Activated T-cell treated with anti-CD3 and anti-CD28 coated beads, Interleukin-2, amount 50 U/mL, for 72 hours (primary cell): Measurements from ENCODE around the gene PPM1F. TPM values are rescaled to one million over a fixed set of nuclear protein-coding genes. Genes with fewer than 3 reads are reported as not detected.

Source experiments
- ATAC-seq, 2 donors: fragments of 150-1000 bp; cut with Tn5 transposase; replicated peaks in 1 of 2; 2 replicates each; pipeline ENCODE4 v1.10.0; 2021; ENCODE audit warnings: moderate library complexity in 2 of 2, mild to moderate bottlenecking in 1 of 2
- DNase-seq, 2 donors: peaks; one replicate each; pipeline ENCODE4 v3.0.0; 2021 to 2022; ENCODE audit warnings: mixed read lengths in 1 of 2
- H3K27ac Mint-ChIP-seq: one replicate; pipeline ENCODE4 v1.8.0; 2022; ENCODE audit warnings: mild to moderate bottlenecking, moderate library complexity, mixed read lengths
- H3K27me3 Mint-ChIP-seq: one replicate; pipeline ENCODE4 v1.8.0; 2022; ENCODE audit warnings: low read depth, mixed read lengths
- H3K36me3 Mint-ChIP-seq, 2 donors: one replicate each; pipeline ENCODE4 v1.8.0; 2022; ENCODE audit warnings: mixed read lengths in 2 of 2, mild to moderate bottlenecking in 1 of 2; ENCODE audit not compliant: insufficient read depth in 2 of 2
- H3K4me1 Mint-ChIP-seq: one replicate; pipeline ENCODE4 v1.8.0; 2022; ENCODE audit warnings: low read depth, mixed read lengths
- H3K4me3 Mint-ChIP-seq, 2 donors: one replicate each; pipeline ENCODE4 v1.8.0; 2022; ENCODE audit warnings: mild to moderate bottlenecking in 2 of 2, mixed read lengths in 2 of 2, moderate library complexity in 2 of 2
- H3K9me3 Mint-ChIP-seq, 2 donors: one replicate each; pipeline ENCODE4 v1.8.0; 2022; ENCODE audit warnings: mixed read lengths in 2 of 2
- total RNA-seq, 2 donors: library from RNA; stranded (reverse); gene quantifications; one replicate each; pipeline ENCODE4 v1.2.3, GENCODE V29; 2022

The PPM1F gene
- total RNA-seq, 2 donors from 2014 or later, result 13.0 to 21.8 TPM

DNA sequence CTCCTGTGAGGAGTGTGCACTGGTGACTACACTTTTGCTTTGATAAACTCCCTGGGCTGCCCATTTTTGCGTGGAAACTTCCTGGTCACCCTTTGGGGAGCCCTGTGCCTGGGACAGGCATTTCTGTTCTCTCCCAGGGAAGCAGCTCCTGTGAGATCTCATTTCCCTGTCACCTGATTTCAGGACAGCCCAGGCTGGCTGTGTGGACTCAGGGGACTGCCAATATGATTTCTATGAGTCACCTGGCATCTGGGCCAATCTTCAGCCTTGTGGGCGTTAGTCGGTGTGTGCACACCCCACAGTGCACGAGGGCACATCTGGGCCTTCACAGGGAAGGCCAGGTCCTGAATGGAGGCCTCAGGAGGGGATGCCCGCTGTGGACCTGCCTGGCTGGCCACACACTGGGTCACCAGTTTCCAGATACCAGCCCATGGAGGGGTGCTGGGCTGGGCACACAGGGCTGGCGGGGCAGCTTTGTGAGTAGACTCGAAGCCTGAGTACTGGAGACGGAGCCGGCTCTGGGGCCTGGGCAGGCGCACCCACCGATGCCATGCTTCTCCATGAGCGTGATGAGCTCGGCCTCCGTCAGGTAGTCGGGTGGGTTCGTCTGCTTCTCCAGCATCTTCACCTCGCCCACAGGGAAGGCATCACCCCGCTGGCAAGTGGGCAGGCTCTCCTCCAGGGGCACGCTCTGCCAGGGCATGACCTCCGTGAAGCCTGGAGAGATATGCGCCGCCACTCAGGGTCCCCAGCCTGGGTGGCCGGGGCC lies 9.4 kb upstream of the PPM1F start:
- Mint-ChIP-seq H3K4me3 (no peak overlapping the region), H3K27me3 (no peaks in the 10 kb centered on the region), H3K4me1 (no peaks in the 10 kb centered on the region), H3K27ac (no peak overlapping the region), H3K9me3 (no peaks in the 10 kb centered on the region), H3K36me3 (peaks cover 0 to under 1% of the 10 kb centered on the region in 2 donors)
- ATAC-seq (no peak), DNase-seq (no peak)

DNA sequence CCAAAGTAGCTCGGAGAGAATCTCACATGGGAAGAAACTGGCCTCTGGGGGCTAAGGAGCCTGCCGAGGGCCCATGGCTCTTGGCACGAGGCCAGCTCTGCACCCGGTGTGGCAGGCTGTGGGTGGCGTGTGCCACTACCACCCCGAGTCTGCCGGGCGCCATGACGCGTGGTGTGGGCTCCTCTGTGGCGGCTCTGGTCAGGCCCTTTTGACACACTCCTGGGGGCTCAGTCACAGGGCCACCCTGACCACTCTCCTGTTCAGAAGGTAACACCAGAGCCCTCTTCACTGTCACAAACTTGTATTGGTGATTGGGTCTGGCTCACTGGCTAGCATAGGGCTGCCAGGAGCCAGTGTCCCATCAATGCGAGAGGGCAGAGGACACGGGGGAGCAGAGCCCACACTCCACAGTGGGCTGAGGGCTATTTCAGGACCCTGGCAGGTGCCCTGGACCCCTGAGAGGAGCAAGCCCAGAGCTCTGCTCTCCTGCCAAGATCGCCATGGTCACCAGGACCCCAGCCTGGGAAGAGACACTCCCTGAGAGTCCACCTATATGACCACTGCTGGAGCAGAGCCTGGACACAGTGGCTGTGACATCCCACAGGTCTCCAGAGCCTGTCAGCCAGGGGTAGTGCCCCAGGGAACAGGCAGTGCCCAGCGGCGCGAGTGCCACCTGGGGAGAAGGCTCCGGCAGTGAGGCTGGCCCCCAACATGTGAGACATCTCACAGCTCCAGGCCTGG lies 8.6 kb upstream of the PPM1F start:
- DNase-seq (no peak), ATAC-seq (no peak)
- Mint-ChIP-seq H3K27me3 (no peaks in the 10 kb centered on the region), H3K36me3 (no peaks in the 10 kb centered on the region), H3K27ac (no peak overlapping the region), H3K9me3 (no peaks in the 10 kb centered on the region), H3K4me3 (no peak overlapping the region), H3K4me1 (no peaks in the 10 kb centered on the region)

DNA sequence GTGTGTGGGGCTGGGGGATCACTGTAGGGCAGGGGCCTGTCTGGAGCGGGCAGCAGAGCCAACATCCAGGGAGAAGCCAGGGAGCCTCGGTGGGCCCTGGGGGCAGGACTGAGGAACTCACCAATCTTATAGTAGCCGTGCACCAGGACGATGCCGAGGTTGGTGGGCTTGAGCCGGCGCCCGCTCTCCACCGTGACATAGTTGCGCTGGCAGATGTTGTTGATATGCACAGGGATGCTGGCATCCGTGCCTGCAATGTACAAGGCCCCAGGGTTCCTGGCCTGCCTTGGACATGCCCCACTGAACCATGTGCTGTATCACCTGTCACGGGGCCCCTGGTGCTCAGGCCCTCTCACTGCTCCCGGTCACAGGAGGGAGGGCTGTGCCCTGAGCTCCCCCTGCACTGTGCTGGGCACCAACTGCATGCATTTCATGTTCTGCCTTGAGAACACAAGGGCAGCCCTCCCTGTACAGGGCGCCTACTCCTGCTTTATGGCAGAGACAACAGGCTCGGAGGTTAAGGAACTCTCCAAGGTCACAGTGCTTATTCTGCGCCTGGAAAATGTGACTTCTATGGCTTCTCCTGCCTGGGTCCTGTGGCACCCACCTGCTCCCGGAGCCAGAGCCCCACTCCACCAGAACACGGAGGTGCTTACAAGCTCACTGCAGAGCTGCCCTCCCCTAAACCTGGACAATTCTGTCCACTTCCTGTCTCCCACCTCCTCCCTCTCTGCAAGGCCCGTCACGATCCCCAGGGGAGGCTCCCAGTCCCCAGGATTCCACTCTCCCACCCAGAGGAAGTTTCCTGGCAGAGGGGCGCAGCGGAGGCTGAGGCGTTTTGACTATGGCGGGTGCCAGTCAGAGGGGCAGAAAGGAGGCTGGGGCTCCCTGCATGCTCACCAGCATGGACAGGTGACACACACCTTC lies 7.8 kb upstream of the PPM1F start:
- H3K27ac Mint-ChIP-seq, result no peak overlapping the region
- DNase-seq, result no peak
- no peaks in the 10 kb centered on the region for H3K4me1 Mint-ChIP-seq
- no peaks in the 10 kb centered on the region for H3K9me3 Mint-ChIP-seq
- no peak for ATAC-seq
- no peaks in the 10 kb centered on the region for H3K27me3 Mint-ChIP-seq
- H3K4me3 Mint-ChIP-seq, result no peak overlapping the region
- no peaks in the 10 kb centered on the region for H3K36me3 Mint-ChIP-seq

DNA sequence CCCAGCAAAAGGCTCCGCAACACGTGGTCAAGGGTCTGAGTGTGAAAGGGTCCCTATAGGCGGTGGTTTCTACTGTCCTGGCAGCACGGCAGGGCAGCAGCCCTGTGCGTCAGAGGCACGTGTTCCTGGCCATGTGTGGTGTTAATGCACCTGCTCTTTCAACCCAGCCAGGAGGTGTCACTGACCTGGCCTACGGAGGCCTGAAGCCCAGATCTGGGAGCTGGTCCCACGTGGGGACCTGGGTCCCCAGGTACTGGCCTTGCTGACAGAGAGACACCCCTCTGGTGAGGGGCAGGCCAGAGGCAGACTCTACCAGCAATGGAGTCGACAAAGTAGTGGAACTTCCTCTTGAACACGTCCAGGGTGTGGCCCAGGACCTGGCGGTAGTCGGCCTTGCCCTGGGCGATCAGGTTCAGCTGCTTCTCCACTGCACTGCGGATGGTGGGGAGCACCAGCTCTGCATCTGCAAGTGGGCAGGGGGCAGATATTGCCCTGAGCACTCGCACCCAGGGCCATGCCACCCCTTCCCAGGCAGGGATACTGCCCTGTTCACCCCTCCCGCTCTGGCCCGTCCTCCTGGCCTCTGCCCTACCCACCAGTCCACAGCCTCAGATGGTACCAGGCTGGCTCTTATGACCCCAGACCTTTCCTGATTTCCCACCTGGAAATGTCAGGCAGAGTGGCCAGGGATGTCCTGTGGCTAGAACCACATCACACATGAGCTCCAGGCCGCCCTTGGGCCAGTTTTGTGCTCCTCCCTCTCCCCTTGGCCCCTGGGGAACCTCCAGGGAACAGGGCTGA lies 6.8 kb upstream of the PPM1F start:
- DNase-seq (no peak), ATAC-seq (no peak)
- Mint-ChIP-seq H3K4me3 (no peak overlapping the region), H3K36me3 (no peaks in the 10 kb centered on the region), H3K27ac (no peak overlapping the region), H3K4me1 (no peaks in the 10 kb centered on the region), H3K9me3 (no peaks in the 10 kb centered on the region), H3K27me3 (no peaks in the 10 kb centered on the region)

DNA sequence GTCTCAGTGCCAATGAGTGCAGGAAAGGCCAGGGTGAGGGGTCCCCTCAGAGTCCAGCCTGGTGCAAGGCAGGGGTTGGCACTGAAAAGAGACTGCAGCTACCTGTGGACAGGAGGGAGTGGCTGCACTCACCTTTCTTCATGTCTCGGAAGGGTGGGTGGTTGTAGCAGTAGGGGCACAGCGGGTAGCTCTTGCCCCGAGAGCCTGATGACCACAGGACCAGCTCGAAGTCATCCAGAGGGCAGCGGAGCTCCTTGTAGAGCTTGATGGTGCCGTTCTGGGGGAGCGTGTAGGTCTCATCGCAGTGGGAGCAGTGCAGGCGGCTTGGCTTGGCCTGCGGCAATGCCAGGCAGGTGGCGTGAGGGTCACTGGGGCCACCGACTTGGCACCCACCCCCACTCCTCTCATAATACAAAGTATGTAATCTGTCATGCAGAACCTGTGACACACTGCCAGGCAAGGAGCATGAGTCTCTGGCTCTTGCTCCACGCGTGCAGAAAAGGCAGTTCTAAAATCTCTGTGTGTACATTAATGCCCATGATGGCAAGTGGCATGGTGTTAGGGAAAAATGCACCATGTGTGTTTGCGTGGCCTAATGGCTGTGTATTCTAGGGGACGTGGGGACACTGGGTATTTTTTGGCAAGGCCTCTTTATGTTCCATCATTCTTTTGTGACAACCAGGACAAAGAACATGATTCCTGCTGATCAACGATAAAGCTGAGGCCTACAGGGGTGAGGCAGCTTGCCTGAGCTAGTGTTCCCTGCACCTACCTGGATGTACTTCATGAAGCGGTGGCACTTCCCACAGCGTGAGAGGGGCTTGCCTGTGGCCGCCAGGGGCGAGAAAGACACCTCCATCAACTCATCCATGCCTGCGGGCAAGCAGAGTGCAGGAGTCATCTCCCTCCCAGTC lies 6.0 kb upstream of the PPM1F start:
- Mint-ChIP-seq H3K4me3 (no peak overlapping the region), H3K4me1 (no peaks in the 10 kb centered on the region), H3K27ac (no peak overlapping the region), H3K9me3 (no peaks in the 10 kb centered on the region), H3K27me3 (no peaks in the 10 kb centered on the region), H3K36me3 (no peaks in the 10 kb centered on the region)
- ATAC-seq (no peak), DNase-seq (no peak)

DNA sequence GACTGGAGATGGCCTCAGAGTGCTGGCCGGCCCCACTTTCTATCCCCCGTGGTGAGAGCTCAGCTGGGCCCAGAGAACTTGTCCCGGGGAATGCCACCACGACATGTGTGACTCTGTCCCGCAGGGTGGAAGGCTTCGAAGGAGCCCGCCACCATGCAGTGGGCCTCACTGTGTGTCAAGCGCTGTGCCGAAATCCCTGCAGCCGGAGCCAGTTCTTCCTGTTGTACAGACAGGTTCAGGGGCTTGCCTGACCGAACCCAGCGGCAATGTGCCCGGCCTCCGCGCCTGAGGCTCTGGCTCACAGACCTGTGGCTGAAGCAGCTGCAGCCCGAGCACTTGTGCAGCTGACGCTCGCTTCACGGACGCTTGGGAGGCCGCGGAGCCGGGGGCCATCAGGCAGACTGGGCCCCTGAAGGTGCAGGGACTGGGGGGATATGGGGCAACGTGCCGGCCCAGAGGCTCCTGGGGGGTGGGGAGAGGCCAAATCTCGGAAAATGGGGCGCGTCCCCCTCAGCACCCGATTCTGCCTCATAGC lies 650 bp downstream of the PPM1F start:
- H3K36me3 Mint-ChIP-seq, result peaks cover 0 to 3% of the 10 kb centered on the region in 2 donors
- peaks cover 31% of the 10 kb centered on the region for H3K4me1 Mint-ChIP-seq
- H3K27ac Mint-ChIP-seq, result no peak overlapping the region
- peak overlapping the region; percentile 73 to 90 for H3K4me3 Mint-ChIP-seq
- ATAC-seq, result peak; percentile 29 to 34
- no peaks in the 10 kb centered on the region for H3K27me3 Mint-ChIP-seq
- no peaks in the 10 kb centered on the region for H3K9me3 Mint-ChIP-seq
- peak; percentile 29 to 40 for DNase-seq

DNA sequence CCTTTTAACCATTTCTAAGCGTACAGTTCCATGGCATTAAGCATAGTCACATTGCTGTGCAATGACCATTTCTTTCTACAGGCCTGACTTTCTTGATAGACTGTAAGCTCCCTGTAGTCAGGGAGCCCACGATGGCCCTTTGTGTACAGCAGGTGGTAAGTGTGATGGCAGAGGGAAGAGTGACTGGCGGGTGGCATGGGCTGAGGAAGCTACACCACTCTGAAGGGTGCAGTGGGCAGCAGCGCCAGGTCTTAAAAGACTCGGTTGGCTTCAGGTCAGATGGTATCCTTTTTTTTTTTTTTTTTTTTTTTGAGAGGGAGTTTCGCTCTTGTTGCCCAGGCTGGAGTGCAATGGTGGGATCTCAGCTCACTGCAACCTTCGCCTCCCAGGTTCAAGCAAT lies 1.6 kb downstream of the PPM1F start:
- H3K9me3 Mint-ChIP-seq, result no peaks in the 10 kb centered on the region
- ATAC-seq, result no peak

DNA sequence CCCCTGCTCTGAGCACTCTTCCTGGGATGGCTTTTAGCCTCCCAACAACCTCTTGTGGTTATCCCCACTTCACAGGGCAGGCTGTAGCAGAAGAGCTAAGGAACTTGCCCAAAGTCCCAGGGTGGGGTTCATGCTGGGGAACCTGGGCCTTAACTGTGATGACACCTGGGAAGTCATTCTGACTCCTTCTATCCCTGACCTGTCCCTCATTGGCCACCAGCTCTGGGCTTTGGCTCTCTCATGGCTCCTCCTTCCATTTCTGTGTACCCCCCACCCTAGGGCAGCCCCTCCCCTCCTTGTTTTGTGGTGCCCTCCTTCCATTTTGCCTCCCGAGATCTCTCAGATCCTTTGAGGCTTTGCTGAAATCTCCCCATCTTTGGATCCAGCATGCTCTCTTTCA lies 2.7 kb downstream of the PPM1F start:
- DNase-seq, result no peak
- Mint-ChIP-seq H3K27ac (no peak overlapping the region), H3K4me3 (no peak overlapping the region), H3K27me3 (no peaks in the 10 kb centered on the region), H3K36me3 (peaks cover 0 to 3% of the 10 kb centered on the region in 2 donors), H3K9me3 (no peaks in the 10 kb centered on the region), H3K4me1 (peaks cover 31% of the 10 kb centered on the region)
- no peak for ATAC-seq

More for the DNA sequence above, 1.6 kb downstream of the PPM1F start:
- no peak for DNase-seq
- no peaks in the 10 kb centered on the region for H3K27me3 Mint-ChIP-seq
- H3K4me3 Mint-ChIP-seq, result peak overlapping the region in 1 of 2 donors; percentile 46
- no peak overlapping the region for H3K27ac Mint-ChIP-seq
- peaks cover 31% of the 10 kb centered on the region for H3K4me1 Mint-ChIP-seq
- H3K36me3 Mint-ChIP-seq, result peaks cover 0 to 3% of the 10 kb centered on the region in 2 donors

DNA sequence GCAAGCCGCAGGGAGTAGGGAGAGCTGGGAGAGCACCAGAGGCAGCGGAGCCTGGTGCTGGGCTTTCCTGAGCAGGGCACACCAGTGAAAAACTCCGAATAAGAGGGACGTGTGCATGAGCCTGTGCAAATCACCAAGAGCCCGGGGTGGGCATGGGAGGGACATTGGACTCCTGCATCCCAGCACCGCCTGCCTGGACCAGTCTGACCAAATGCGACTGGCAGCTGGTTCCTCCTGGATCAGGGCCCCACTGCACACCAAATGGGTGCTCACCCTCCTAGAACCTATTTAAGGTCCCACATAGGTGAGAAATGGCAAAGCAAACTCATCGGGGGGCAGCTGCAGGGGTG lies 3.1 kb downstream of the PPM1F start:
- no peak for ATAC-seq
- Mint-ChIP-seq H3K27ac (no peak overlapping the region), H3K4me3 (no peak overlapping the region), H3K27me3 (no peaks in the 10 kb centered on the region), H3K36me3 (peaks cover 0 to 3% of the 10 kb centered on the region in 2 donors), H3K9me3 (no peaks in the 10 kb centered on the region), H3K4me1 (peaks cover 31% of the 10 kb centered on the region)
- DNase-seq, result no peak

DNA sequence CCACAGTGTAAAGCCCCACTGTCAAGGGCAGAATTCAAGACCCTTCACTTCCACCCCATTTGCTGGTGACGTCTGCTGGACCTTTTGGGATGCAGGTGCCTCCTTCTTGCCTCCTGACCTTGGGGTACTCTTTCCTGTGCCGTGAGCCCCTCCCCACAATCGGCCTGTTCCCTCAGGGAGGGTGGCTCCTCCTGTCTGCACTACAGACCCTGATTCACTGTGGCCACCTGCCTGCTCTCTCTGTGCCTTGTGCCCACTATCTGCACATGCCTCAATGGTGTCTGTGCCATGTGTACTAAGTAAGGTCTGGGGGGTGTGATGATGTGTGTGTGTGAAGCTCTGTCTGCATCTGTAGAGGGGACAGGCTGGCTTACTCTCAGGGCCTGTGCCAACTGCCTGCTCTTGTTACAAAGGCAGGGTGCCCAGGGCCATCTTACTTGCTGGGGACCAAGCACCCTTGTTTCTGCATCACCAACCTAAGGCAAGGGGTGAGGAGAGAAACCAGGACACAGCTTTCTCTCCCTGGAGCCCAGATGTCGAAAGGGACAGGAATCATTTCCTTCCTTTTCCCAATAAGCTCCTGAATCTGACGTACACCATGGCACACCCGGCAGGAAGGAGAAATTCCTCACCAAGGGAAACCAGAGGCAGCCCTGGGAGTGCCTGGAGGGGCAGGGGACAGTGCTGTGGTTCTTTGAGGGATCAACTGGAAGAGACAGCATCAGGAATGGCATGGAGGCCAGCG lies 3.7 kb downstream of the PPM1F start:
- peaks cover 0 to 3% of the 10 kb centered on the region in 2 donors for H3K36me3 Mint-ChIP-seq
- H3K4me1 Mint-ChIP-seq, result peaks cover 31% of the 10 kb centered on the region
- no peak overlapping the region for H3K4me3 Mint-ChIP-seq
- no peaks in the 10 kb centered on the region for H3K9me3 Mint-ChIP-seq
- H3K27ac Mint-ChIP-seq, result no peak overlapping the region
- ATAC-seq (no peak), DNase-seq (no peak)
- H3K27me3 Mint-ChIP-seq, result no peaks in the 10 kb centered on the region

DNA sequence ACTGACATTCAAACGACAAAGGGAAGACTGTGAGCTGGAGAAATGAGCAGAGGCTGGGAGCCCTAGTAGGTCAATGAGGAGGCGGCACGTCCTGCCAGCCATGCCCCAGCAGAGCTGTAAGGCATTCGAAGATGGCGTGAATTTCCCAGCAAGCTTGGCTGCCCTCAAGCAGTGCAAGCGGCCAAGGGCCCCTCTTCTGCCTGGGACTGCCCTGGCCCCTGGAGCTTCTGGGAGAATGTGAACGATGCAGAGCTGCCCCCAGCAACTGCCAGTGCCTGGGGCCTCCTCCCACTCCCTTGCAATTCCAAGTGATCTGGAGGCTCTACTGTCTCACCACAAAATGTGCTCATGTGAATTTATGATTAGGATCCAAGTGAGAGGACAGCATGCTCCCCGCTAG lies 4.3 kb downstream of the PPM1F start:
- DNase-seq, result no peak
- ATAC-seq, result no peak
- Mint-ChIP-seq H3K4me3 (no peak overlapping the region), H3K4me1 (peaks cover 31% of the 10 kb centered on the region), H3K27ac (no peak overlapping the region), H3K36me3 (peaks cover 0 to 3% of the 10 kb centered on the region in 2 donors), H3K27me3 (no peaks in the 10 kb centered on the region), H3K9me3 (no peaks in the 10 kb centered on the region)
